DMS53 treated with DMSO at 0.1 percent for 48 hours (cell line): ENCODE data around the gene FBXO31.

ENCODE experiments used
- DNase-seq: peaks from one replicate; lab custom pipeline; 2025; ENCODE audit not compliant: unreplicated experiment; lab: John Stamatoyannopoulos, UW

Gene FBXO31

GRCh38 chr16:87293990-87294389 lies 89.6 kb downstream of the FBXO31 start:
- DNase-seq: no peak

GRCh38 chr16:87291944-87292343 lies 91.6 kb downstream of the FBXO31 start:
- DNase-seq: no peak

GRCh38 chr16:87288753-87289362 lies 94.7 kb downstream of the FBXO31 start:
- DNase-seq: no peak

GRCh38 chr16:87286839-87287626 lies 96.5 kb downstream of the FBXO31 start:
- no peak for DNase-seq

GRCh38 chr16:87284183-87284582 lies 99.4 kb downstream of the FBXO31 start:
- no peak for DNase-seq

- DNase-seq: no peak
Measured at GRCh38 chr16:87279094-87279658, 104.4 kb downstream of the FBXO31 start.

- DNase-seq: peak; percentile 41
Measured at GRCh38 chr16:87278191-87279093, 105.1 kb downstream of the FBXO31 start.
